NCI-H1092 treated with DMSO at 0.1 percent for 48 hours (cell line): Measurements from ENCODE around the gene CYP2S1.
"Not testable (repeated sequence)": the region's sequence is repeated elsewhere in the genome, so short reads cannot be mapped to it uniquely, and the experiment has no call there.

Experiments used
- DNase-seq: peaks from one replicate; lab custom pipeline; 2025; lab: John Stamatoyannopoulos, UW

Gene CYP2S1

DNA sequence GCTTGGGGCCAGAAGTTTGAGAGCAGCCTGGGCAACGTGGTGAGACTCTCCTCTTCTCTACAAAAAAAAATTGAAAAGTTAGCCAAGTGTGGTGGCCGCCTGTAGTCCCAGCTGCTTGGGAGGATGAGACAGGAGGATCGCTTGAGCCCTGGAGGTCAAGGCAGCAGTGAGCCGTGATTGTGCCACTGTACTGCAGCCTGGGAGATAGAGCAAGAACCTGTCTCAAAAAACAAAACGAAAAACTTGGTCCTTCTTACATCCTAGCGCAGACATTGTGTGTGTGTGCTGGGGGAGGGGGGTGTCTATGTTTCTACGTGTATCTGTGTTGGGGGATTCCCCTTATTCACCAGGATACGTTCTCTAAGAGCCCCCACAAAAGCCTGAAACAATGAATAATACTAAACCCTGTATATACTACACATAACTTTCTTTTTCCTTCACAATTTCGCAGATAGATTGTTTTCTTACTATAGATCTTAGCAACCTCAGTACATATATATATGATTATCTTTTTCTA, 33.9 kb downstream of the CYP2S1 start:
- no peak for DNase-seq

- DNase-seq, result no peak
These were observed 35.5 kb downstream of the CYP2S1 start for GRCh38 chr19:41228486-41228885.

GRCh38 chr19:41229338-41229737, 36.3 kb downstream of the CYP2S1 start:
- not testable (repeated sequence) for DNase-seq

DNA sequence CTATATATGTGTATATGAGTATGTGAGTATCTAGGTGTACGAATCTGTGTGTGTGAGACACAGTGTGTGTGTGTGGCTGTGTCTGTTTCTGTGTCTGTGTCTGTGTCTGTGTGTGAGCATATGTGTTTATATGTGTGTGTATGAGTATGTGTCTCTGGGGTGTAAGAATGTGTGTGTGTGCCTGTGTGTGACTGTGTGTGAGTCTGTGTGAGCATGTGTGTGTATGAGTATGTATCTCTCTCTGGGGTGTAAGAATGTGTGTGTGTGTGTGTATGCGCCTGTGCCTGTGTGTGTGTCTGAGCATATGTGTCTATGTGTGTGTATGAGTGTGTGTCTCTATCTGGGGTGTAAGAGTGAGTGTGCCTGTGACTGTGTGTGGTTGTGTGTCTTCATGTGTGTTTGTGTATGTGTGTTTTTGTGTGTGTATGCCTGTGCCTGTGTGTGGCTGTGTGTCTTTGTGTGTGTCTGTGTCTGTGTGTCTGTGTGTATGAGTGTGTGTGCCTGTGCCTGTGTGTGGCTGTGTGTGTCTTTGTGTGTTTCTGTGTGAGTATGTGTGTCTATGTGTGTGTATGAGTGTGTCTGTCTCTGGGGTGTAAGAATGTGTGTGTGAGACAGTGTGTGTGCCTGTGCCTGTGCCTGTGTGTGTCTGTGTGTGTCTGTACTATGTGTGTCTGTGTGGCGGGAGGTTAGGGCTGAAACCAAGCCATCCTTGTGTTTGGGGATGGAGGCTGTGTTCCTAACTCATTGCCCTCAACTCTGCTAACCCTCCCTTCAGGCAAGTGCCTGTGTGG, 37.2 kb downstream of the CYP2S1 start:
- no peak for DNase-seq

DNA sequence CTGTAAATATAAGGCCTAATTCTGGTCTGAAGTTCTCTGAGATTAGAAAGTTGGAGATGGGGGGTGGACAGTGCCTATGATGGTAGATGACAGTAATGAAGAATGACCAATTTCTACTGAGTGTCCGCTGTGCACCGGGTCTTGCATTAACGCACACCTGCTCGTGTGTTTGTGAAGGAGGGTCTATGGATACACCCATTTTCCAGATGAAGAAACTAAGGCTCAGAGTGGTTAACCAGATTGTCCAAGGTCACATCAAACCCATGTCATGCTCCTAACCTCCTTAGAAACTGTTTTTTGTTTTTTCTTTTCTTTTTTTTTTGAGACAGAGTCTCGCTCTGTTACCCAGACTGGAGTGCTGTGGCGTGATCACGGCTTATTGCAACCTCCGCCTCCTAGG, 39.7 kb downstream of the CYP2S1 start:
- no peak for DNase-seq

DNA sequence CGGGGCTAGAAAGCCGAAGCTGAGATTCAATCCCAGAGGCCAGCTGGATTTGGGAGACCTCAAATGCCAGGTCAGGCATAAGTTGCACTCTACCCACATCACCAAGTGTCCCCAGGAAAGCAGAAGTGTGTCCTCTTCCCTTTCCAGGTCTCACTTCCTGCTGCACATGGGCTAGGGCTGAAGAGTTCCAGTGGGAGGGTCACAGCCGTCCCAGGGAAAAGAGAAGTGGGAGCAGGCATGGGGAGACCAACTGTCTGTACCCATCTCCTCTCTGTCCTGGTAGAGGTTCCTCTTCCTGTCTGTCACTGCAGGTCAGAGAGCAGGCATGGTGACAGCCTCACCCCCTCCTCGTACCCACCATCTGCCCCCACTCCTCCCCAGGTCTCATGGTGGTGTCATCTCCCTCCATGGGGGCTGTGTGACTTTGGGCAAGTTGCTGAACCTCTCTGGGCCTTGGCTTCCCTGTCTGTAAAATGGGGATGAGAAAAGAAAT, 40.8 kb downstream of the CYP2S1 start:
- DNase-seq, result no peak

DNA sequence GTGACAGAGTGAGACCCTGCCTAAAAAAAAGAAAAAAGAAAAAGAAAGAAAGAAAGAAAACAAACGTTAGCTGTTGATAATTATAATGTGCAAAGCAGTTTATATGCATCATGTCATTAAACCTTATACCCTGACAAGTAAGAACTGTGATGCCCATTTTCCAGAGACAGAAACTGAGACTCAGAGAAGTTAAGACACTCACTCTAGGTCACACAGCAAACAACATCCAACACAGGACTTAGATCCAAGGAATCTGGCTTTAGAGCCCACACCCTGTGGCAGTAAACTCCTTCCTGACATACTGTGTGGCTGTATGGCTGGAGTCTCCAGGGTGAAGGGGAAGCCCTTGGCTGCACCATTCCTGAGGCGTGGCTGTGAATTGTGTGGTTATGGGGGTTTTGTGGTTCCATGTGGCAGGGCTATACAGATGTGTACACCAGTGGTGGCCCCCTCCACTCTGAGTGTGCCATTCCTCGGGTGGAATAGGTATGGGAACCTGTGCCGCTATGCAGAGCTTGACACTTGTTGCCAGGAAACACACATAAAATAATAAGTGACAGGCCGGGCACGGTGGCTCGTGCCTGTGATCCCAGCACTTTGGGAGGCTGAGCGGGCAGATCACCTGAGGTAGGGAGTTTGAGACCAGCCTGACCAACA, 41.6 kb downstream of the CYP2S1 start:
- no peak for DNase-seq

DNA sequence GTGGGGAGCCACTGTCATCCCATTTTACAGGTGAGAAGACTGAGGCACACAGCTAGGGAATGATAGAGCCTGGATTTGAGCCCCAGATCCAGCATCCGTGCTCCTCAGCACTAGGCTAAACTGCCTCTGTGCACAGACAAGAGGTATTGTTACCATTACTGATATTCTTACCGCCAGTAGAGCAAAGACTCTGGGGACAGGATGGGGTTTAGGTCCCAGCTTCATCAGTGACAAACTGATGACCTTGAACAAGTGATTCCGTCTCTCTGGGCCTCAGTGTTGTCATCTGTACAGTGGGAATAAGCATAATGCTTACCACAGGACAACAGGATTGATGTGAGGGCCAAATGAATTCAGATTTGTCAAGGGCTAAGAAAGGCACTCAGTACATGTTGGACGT, 42.5 kb downstream of the CYP2S1 start:
- no peak for DNase-seq

- DNase-seq, result no peak
These were observed 45.2 kb downstream of the CYP2S1 start for GRCh38 chr19:41238244-41238643.

DNA sequence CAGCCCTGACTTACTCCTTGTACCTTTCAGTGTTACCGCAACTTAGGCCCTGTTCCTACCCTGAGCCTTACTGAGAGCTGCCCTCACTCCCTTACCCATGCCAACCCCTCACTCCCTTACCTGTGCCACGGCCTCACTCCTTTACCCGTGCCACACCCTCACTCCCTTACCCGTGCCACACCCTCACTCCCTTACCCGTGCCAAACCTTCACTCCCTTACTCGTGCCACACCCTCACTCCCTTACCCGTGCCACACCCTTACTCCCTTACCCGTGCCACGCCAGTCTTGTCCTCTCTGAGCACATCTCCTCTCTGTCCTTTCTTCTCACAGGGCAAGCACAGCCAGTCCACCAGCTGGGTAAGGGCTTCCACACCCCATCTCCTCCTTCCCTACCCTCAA, 46.3 kb downstream of the CYP2S1 start:
- no peak for DNase-seq

DNA sequence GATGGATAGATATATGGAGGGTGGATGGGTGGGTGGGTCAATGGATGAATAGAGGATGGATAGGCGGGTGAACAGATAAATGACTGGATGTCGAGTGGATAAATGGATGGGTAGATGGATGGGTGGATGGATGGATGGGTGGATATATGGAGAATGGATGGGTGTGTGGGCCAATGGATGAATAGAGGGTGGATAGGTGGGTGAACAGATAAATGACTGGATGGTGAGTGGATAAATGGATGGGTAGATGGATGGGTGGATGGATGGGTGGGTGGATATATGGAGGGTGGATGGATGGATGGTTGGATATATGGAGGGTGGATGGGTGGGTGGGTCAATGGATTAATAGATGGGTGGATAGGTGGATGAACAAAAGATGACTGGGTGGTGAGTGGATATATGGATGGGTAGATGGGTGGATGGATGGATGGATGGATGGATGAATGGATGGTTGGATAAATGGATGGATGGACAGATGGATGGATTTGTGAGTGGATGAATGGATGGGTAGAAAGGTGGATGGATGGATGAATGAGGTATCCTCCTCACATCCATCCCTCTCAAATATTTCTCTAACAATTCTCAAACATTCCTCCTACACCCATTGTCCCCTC, 47.0 kb downstream of the CYP2S1 start:
- DNase-seq, result no peak

GRCh38 chr19:41241859-41242258, 48.8 kb downstream of the CYP2S1 start:
- DNase-seq, result no peak

GRCh38 chr19:41244117-41244516, 51.1 kb downstream of the CYP2S1 start:
- no peak for DNase-seq

GRCh38 chr19:41245843-41246242, 52.8 kb downstream of the CYP2S1 start:
- no peak for DNase-seq

DNA sequence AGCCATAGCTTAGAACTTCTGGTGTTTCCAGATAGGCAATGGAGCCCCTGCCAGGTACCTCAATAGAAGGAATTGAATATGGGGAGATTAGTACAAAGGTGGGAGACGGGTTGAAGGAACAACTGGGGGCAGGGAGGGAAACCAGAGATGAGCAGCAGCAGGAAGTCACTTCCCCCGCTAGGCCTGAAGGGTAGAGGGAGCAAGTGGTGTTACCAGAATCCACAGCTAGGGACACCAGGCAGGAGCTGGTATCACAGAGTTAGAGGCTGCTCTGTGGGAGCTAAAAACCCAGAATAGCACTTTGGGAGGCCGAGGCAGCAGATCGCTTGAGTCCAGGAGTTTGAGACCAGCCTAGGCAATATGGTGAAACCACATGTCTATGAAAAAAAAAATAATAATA, 55.9 kb downstream of the CYP2S1 start:
- DNase-seq, result no peak

DNA sequence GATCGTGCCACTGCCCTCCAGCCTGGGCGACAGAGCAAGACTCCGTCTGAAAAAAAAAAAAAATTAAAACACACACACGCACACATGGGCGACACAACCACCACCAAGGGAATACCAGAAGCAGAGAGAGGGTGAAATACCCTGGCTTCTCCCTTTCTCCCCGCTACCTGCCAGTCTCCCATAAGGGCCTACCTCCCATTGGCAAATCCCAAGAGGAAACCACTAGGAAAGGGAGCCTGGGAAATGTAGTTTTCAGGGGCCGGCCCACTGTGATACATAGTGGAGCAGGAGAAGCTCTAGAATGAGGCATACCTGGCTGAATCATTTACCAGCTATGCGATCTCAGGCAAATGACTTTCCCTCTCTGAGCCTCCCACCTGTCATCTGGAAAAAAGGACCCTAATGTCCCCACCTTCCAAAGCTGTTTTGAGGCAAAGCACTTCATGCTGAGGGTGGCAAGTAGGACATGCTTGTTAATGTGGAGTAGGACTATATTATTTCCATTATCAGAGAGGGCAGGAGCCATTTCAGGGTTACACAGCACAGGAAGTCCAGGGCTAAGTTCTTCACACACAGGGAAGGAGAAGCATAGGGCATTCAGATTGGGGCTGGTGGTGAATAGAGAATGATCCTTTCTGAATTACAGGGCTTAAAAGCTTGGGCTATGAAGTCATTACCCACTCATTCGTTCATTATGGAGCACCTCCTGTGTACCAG, 56.8 kb downstream of the CYP2S1 start:
- DNase-seq, result no peak

DNA sequence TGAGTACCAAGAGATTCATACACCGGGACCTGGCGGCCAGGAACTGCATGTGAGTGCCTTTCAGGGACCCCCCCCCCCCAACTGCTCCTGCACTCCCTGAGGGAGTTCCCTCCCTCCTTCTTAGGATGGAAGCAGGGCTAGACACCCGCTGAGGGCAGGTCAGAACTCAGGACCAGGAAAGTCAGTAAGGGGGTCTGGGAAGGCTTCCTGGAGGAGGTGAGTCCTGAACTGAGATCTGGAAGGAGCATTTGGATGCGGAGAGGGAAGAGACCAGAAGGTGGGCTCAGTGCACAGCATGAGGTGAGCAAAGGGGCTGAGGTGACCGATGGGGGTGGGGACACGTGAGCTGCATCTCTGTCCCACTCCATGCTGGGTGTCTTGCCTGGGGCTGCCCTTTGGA, 60.6 kb downstream of the CYP2S1 start:
- DNase-seq, result no peak

DNA sequence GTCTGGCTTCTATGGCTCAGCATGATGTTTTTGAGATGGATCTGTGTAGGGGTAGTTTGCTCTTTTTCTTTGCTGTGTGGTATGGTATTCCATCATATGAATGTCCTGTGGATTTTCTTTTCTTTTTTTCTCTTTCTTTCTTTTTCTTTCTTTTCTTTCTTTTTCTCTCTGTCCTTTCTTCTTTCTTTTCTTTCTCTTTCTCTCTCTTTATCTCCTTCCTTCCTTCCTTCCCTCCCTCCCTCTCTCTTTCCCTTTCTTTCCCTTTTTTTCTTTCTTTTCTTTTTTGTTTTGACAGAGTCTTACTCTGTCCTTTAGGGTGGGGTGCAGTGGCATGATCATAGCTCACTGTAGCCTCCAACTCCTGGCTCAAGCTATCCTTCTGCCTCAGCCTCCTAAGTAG, 62.2 kb downstream of the CYP2S1 start:
- no peak for DNase-seq
